ENCODE measurements around the gene DPP10.

DNA sequence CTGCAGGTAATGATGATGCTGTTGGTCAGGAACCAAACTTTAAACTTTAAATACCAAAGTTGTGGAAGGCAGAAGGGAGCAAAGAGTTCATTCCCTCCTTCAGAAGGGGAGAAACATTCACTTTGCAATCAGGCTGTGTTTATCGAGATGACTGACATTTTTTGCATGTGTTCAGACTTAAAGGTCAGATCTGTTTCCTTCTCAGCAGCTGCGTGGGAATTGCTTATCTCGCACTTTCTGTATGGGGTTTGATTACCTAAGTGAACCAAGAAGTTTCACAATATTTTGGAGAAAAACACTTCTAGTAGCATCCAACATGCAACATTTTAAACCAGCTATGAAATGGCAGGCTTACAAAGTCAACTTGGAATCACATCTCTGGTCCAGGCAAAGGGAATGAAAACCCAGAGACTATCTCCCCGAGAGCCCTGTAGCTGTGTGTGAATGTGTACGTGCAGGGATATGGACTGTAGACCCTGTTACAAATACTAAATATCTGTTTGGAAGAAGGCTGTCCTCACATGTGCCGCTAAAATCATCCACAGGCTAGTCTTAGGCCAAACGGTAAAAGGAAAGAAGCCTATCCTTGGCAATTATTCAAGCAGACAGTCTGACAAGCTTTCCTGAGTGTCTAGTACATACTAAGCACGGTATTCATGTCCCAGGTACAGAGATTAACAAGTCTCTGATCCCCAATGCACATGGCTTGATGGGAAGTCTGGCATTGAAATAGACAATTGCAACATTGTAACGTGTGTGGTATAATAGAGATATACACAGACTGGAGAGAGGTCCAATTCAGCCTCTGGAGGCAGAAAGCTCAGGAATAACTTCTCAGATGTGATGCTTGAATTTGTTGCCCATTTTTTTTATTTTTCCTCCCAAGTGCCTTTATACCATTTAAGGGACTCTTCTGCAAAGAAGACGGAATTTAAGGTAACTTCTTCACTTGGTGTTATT is 483.1 kb downstream of the DPP10 start:
- TF ChIP-seq EZH2 (IDR thresholded peaks at IDR 0.05) (no peak), CTCF (IDR thresholded peaks at IDR 0.05) (no peak), EZH2phosphoT487 (IDR thresholded peaks at IDR 0.05) (no peak)

Data from neural progenitor cell (in vitro differentiated cells).